Mesenchymal stem cell (in vitro differentiated cells and primary cell): Measurements from ENCODE around the gene ALG5.

Source experiments
- DNase-seq: peaks from one replicate; pipeline ENCODE4 v3.0.0-alpha.2; 2013
- H2AFZ ChIP-seq: one replicate; pipeline ENCODE4 v1.6.1; 2013; ENCODE audit warnings: low read depth, mild to moderate bottlenecking, control low read depth, inconsistent platforms, low read length, moderate library complexity
- H2AK5ac ChIP-seq: 2 replicates; pipeline ENCODE4 v1.6.1; 2013; ENCODE audit warnings: low read length, moderate library complexity, mild to moderate bottlenecking, inconsistent platforms; ENCODE audit not compliant: severe bottlenecking
- H2BK120ac ChIP-seq: one replicate; pipeline ENCODE4 v1.6.1; 2013; ENCODE audit warnings: low read depth, mild to moderate bottlenecking, inconsistent platforms, low read length, moderate library complexity
- H2BK12ac ChIP-seq, 2 experiments: one replicate each; pipeline ENCODE4 v1.6.1; 2013; ENCODE audit warnings: inconsistent platforms in 2 of 2, low read length in 2 of 2, mild to moderate bottlenecking in 2 of 2, moderate library complexity in 2 of 2, control low read depth in 1 of 2
- H2BK15ac ChIP-seq: one replicate; pipeline ENCODE4 v1.6.1; 2013; ENCODE audit warnings: mild to moderate bottlenecking, low read depth, inconsistent platforms; ENCODE audit not compliant: poor library complexity, severe bottlenecking
- H2BK5ac ChIP-seq: 2 replicates; pipeline ENCODE4 v1.6.1; 2013; ENCODE audit warnings: low read depth, mild to moderate bottlenecking, low read length, control low read depth, inconsistent platforms; ENCODE audit not compliant: poor library complexity, severe bottlenecking
- H3K14ac ChIP-seq, 2 experiments: one replicate each; pipeline ENCODE4 v1.6.1; 2013; ENCODE audit warnings: inconsistent platforms in 2 of 2, low read length in 2 of 2, control low read depth in 1 of 2, mild to moderate bottlenecking in 1 of 2, moderate library complexity in 1 of 2
- H3K18ac ChIP-seq, 2 experiments: one replicate each; pipeline ENCODE4 v1.6.1; 2013; ENCODE audit warnings: inconsistent platforms in 2 of 2, low read length in 2 of 2, control low read depth in 1 of 2, low read depth in 1 of 2, mild to moderate bottlenecking in 1 of 2
- H3K23ac ChIP-seq, 2 experiments: one replicate each; pipeline ENCODE4 v1.6.1; 2013; ENCODE audit warnings: inconsistent platforms in 2 of 2, low read length in 2 of 2, mild to moderate bottlenecking in 2 of 2, moderate library complexity in 2 of 2, control low read depth in 1 of 2
- H3K27ac ChIP-seq: 2 replicates; pipeline ENCODE4 v1.5.1; 2013; ENCODE audit warnings: mild to moderate bottlenecking, moderate library complexity, low read length, control low read depth, inconsistent platforms; ENCODE audit not compliant: poor library complexity, severe bottlenecking
- H3K27me3 ChIP-seq, 2 experiments: 2 replicates each; pipeline versions ENCODE4 v1.6.1 to v1.7.0; 2013; ENCODE audit warnings: low read length in 2 of 2, mild to moderate bottlenecking in 2 of 2, moderate library complexity in 2 of 2, control low read depth in 1 of 2, inconsistent platforms in 1 of 2; ENCODE audit not compliant: control insufficient read depth in 1 of 2, insufficient read depth in 1 of 2
- H3K36me3 ChIP-seq, 2 experiments: 2 replicates each; pipeline versions ENCODE4 v1.6.1 to v1.7.0; 2013; ENCODE audit warnings: low read length in 2 of 2, control low read depth in 1 of 2, inconsistent platforms in 1 of 2, low read depth in 1 of 2, mild to moderate bottlenecking in 1 of 2; ENCODE audit not compliant: insufficient read depth in 2 of 2, control insufficient read depth in 1 of 2
- H3K4ac ChIP-seq, 2 experiments: one replicate each; pipeline ENCODE4 v1.6.1; 2013; ENCODE audit warnings: inconsistent platforms in 2 of 2, low read length in 2 of 2, mild to moderate bottlenecking in 2 of 2, moderate library complexity in 2 of 2, control low read depth in 1 of 2, low read depth in 1 of 2
- H3K4me1 ChIP-seq: 2 replicates; pipeline ENCODE4 v1.6.1; 2013; ENCODE audit warnings: low read depth, low read length, control low read depth; ENCODE audit not compliant: control insufficient read depth, insufficient read depth
- H3K4me2 ChIP-seq: 2 replicates; pipeline ENCODE4 v1.6.1; 2013; ENCODE audit warnings: low read length, mild to moderate bottlenecking, inconsistent platforms; ENCODE audit not compliant: poor library complexity, severe bottlenecking
- H3K4me3 ChIP-seq, 2 experiments: 2 replicates each; pipeline versions ENCODE4 v1.5.1 to v1.7.0; 2013; ENCODE audit warnings: low read length in 2 of 2, mild to moderate bottlenecking in 2 of 2, control low read depth in 1 of 2, low read depth in 1 of 2; ENCODE audit not compliant: insufficient read depth in 1 of 2
- H3K79me1 ChIP-seq: replicated peaks from 2 replicates; pipeline ENCODE4 v1.6.1; 2013; ENCODE audit warnings: mild to moderate bottlenecking, control low read depth, low read length, inconsistent platforms; ENCODE audit not compliant: poor library complexity, severe bottlenecking
- H3K9ac ChIP-seq: 2 replicates; pipeline ENCODE4 v1.7.0; 2013; ENCODE audit warnings: mild to moderate bottlenecking, low read length, moderate library complexity
- H3K9me3 ChIP-seq: 2 replicates; pipeline ENCODE4 v1.7.0; 2013; ENCODE audit warnings: mild to moderate bottlenecking, low read length; ENCODE audit not compliant: control insufficient read depth
- H4K8ac ChIP-seq: one replicate; pipeline ENCODE4 v1.6.1; 2013; ENCODE audit warnings: inconsistent platforms, mild to moderate bottlenecking, low read length, moderate library complexity
- H4K91ac ChIP-seq: one replicate; pipeline ENCODE4 v1.6.1; 2013; ENCODE audit warnings: mild to moderate bottlenecking, low read length, inconsistent platforms
- WGBS: methylation state at CpG from one replicate; pipeline ENCODE4 v1.1.7; 2013; ENCODE audit warnings: mixed read lengths; 5-methylcytosine and 5-hydroxymethylcytosine counted together

Gene ALG5

DNA sequence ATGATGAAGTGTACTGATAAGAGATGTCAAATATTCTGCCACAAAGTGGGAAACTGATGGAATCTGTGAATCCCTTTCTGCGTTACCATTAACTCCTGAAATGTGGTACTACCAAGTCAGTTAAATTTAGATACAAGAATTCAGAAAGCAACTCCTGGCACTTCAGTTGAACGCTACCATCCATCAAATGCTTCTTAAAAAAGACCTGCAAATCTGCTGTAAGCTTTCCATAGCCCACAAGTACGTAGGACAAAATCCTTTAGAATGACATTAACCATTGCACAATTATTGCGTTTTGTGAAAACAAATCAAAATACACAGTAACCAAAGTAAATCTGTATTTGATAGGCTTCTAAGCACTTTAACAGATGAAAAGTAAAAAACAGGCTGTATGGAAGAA, 84.5 kb downstream of the ALG5 start:
- Histone ChIP-seq H3K18ac (no peak overlapping the region), H3K36me3 (no peaks in the 10 kb centered on the region), H3K23ac (no peak overlapping the region), H3K27me3 (peaks cover 0 to 4% of the 10 kb centered on the region in 2 experiments), H3K4me3 (no peak overlapping the region), H2AFZ (no peak overlapping the region), H3K9me3 (no peaks in the 10 kb centered on the region), H3K14ac (no peak overlapping the region), H3K4me2 (no peak overlapping the region), H4K91ac (no peak overlapping the region), H3K27ac (no peak overlapping the region), H2BK5ac (no peak overlapping the region), H3K4me1 (peaks cover 2% of the 10 kb centered on the region), H2BK12ac (no peak overlapping the region), H3K9ac (no peak overlapping the region), H3K79me1 (no peaks in the 10 kb centered on the region), H4K8ac (no peak overlapping the region), H2BK15ac (no peak overlapping the region), H2BK120ac (no peak overlapping the region), H2AK5ac (no peak overlapping the region), H3K4ac (no peak overlapping the region)
- no peak for DNase-seq
- WGBS, result 84% methylated on average over 4 of the region's 4 CpGs

- H3K4me3 ChIP-seq, result no peak overlapping the region
- H3K27me3 ChIP-seq, result peaks cover 0 to 4% of the 10 kb centered on the region in 2 experiments
- no peaks in the 10 kb centered on the region for H3K79me1 ChIP-seq
- no peak overlapping the region for H3K18ac ChIP-seq
- H3K36me3 ChIP-seq, result no peaks in the 10 kb centered on the region
- no peak overlapping the region for H3K4ac ChIP-seq
- H3K9me3 ChIP-seq, result no peaks in the 10 kb centered on the region
- no peak overlapping the region for H2BK12ac ChIP-seq
- no peak overlapping the region for H4K91ac ChIP-seq
- H2AK5ac ChIP-seq, result no peak overlapping the region
- no peak overlapping the region for H3K23ac ChIP-seq
- no peak overlapping the region for H3K9ac ChIP-seq
- no peak overlapping the region for H2BK120ac ChIP-seq
- H2BK15ac ChIP-seq, result no peak overlapping the region
- no peak for DNase-seq
- no peaks in the 10 kb centered on the region for H3K4me1 ChIP-seq
- H3K14ac ChIP-seq, result no peak overlapping the region
- no peak overlapping the region for H4K8ac ChIP-seq
- H2AFZ ChIP-seq, result no peak overlapping the region
- no peak overlapping the region for H2BK5ac ChIP-seq
- no peak overlapping the region for H3K4me2 ChIP-seq
- H3K27ac ChIP-seq, result no peak overlapping the region
Observed at GRCh38 chr13:36913463-36913862, 85.7 kb downstream of the ALG5 start.

GRCh38 chr13:36912973-36913372, 86.2 kb downstream of the ALG5 start:
- no peaks in the 10 kb centered on the region for H3K79me1 ChIP-seq
- no peak overlapping the region for H3K4me3 ChIP-seq
- no peak for DNase-seq
- H3K9me3 ChIP-seq, result no peaks in the 10 kb centered on the region
- H3K18ac ChIP-seq, result no peak overlapping the region
- H2AK5ac ChIP-seq, result no peak overlapping the region
- no peak overlapping the region for H4K8ac ChIP-seq
- no peak overlapping the region for H2BK120ac ChIP-seq
- H2AFZ ChIP-seq, result no peak overlapping the region
- H3K9ac ChIP-seq, result no peak overlapping the region
- no peak overlapping the region for H2BK5ac ChIP-seq
- no peak overlapping the region for H4K91ac ChIP-seq
- H2BK12ac ChIP-seq, result no peak overlapping the region
- no peak overlapping the region for H3K4ac ChIP-seq
- WGBS, result no CpG with 5 or more reads among the region's 2 CpGs
- H2BK15ac ChIP-seq, result no peak overlapping the region
- no peaks in the 10 kb centered on the region for H3K4me1 ChIP-seq
- H3K36me3 ChIP-seq, result no peaks in the 10 kb centered on the region
- H3K27ac ChIP-seq, result no peak overlapping the region
- peaks cover 0 to 4% of the 10 kb centered on the region in 2 experiments for H3K27me3 ChIP-seq
- no peak overlapping the region for H3K14ac ChIP-seq
- no peak overlapping the region for H3K4me2 ChIP-seq
- no peak overlapping the region for H3K23ac ChIP-seq

- no peak overlapping the region for H3K23ac ChIP-seq
- no peaks in the 10 kb centered on the region for H3K9me3 ChIP-seq
- H3K4me2 ChIP-seq, result no peak overlapping the region
- H3K14ac ChIP-seq, result no peak overlapping the region
- H2BK12ac ChIP-seq, result no peak overlapping the region
- H3K36me3 ChIP-seq, result no peaks in the 10 kb centered on the region
- H3K4ac ChIP-seq, result no peak overlapping the region
- H2BK120ac ChIP-seq, result no peak overlapping the region
- H3K18ac ChIP-seq, result no peak overlapping the region
- H3K4me3 ChIP-seq, result no peak overlapping the region
- H2BK15ac ChIP-seq, result no peak overlapping the region
- H3K9ac ChIP-seq, result no peak overlapping the region
- no peak overlapping the region for H4K91ac ChIP-seq
- no peaks in the 10 kb centered on the region for H3K79me1 ChIP-seq
- no peak overlapping the region for H3K27ac ChIP-seq
- H3K27me3 ChIP-seq, result peaks cover 0 to 4% of the 10 kb centered on the region in 2 experiments
- H2AK5ac ChIP-seq, result no peak overlapping the region
- DNase-seq, result no peak
- H3K4me1 ChIP-seq, result no peaks in the 10 kb centered on the region
- no peak overlapping the region for H2BK5ac ChIP-seq
- no peak overlapping the region for H2AFZ ChIP-seq
- H4K8ac ChIP-seq, result no peak overlapping the region
Observed at GRCh38 chr13:36912369-36912768, 86.8 kb downstream of the ALG5 start.
